Measurements from ENCODE around the gene PACS1.
"Not testable (repeated sequence)": the region's sequence is repeated elsewhere in the genome, so short reads cannot be mapped to it uniquely, and the experiment has no call there.

PACS1 gene

DNA sequence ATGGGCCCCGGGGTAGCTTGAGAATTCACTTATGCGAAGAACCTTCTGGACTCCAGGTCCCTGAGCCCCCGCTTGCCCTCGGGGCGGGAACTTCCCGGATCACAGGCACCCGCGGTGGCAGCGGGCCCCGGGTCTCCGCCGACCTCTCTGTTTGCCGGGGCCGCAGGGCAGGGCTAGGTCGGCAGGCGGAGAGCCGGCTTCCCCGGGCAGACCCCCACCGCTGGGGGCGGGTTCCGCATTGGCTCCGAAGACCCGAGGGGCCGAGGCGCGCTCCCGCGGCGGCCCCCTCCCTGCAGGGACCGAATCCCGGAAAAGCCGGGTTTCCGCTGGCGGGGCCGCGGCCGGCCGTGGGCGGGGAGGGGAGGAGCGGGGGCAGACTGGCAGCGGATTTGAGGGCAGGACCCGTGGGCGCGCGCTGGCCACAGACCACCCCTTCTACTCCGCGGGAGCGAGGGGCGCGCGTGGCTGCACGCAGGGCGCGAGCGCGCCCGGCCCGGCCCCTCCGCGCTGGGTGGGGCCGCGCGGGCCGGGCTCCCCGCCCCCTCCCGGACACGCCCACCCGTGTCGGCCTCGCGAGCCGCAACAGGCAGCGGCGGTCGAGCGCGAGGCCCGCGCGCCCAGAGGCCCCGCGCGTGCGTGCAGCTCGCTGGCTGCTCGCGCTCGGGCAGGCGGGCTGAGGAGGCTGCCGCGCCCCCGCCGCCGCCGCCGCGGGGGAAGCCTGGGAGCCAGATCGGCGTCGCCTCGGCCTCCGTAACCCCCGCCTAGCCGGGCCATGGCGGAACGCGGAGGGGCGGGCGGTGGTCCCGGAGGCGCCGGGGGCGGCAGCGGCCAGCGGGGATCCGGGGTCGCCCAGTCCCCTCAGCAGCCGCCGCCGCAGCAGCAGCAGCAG lies at the start of gene PACS1:
TSS of gene PACS1 (plus strand) at position 558 of the 889 bp plus-strand sequence. CDS start at position 773, 215 bp downstream.
- no peaks in the 10 kb centered on the region for H3K27me3 Mint-ChIP-seq
- intact Hi-C loops (cut with micrococcal nuclease) = loop anchor here (2.0 to 10.0 kb wide), 3 partner anchors 57 to 65 kb away; partner anchors contain the start of genes BANF1 and EIF1AD
- H3K27ac Mint-ChIP-seq = peak within 1 kb of the TSS; percentile 96
- peak within 1 kb of the TSS; percentile 89 for H3K4me3 Mint-ChIP-seq
- H3K9me3 Mint-ChIP-seq = no peaks in the 10 kb centered on the region
- peaks cover 82% of the 10 kb centered on the region for H3K36me3 Mint-ChIP-seq (ENCODE audit: low read depth)
- peaks cover 63% of the 10 kb centered on the region for H3K4me1 Mint-ChIP-seq (ENCODE audit: low read depth)

DNA sequence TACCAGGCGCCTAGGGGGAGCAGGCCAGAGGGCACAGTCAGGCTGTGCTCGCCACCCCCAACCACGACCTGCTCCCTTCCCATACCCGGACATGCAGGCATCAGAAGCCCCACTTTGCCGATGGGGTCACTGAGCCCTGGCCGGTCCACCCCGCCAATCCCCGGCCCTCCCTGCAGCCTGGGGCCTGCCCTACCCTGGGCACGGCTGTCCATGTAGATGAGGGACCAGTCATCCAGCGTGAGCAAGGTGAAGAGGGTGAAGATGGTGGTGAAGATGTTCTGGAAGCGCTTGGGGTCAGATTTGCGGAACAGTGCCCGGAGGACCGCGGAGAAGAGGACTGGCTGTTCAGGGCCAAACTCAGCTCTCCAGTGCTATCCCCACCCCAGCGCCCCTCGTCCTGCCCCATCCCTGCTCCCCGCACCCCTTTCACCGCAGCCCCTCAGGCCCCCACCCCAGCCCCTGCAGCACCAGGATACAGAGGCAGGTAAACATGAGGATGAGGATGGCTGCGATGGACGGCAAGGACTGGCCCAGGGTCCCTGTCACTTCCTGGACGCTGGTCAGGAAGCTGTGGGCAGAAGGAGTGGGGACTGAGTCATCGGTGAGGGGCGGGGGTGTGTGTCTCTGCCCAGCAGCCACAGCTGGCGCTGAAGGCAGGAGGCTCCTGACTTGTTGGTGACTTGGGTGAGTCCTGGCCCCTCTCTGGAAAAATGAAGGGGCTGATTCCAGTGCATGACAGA lies 49.3 kb upstream of the PACS1 start:
- Mint-ChIP-seq H3K36me3 (ENCODE audit: low read depth) (peaks cover 17% of the 10 kb centered on the region), H3K4me3 (peak overlapping the region; percentile 67), H3K4me1 (ENCODE audit: low read depth) (peaks cover 33% of the 10 kb centered on the region), H3K27ac (peak overlapping the region; percentile 72), H3K27me3 (peaks cover 15% of the 10 kb centered on the region), H3K9me3 (no peaks in the 10 kb centered on the region)
- intact Hi-C loops (cut with micrococcal nuclease) = no loop called here

DNA sequence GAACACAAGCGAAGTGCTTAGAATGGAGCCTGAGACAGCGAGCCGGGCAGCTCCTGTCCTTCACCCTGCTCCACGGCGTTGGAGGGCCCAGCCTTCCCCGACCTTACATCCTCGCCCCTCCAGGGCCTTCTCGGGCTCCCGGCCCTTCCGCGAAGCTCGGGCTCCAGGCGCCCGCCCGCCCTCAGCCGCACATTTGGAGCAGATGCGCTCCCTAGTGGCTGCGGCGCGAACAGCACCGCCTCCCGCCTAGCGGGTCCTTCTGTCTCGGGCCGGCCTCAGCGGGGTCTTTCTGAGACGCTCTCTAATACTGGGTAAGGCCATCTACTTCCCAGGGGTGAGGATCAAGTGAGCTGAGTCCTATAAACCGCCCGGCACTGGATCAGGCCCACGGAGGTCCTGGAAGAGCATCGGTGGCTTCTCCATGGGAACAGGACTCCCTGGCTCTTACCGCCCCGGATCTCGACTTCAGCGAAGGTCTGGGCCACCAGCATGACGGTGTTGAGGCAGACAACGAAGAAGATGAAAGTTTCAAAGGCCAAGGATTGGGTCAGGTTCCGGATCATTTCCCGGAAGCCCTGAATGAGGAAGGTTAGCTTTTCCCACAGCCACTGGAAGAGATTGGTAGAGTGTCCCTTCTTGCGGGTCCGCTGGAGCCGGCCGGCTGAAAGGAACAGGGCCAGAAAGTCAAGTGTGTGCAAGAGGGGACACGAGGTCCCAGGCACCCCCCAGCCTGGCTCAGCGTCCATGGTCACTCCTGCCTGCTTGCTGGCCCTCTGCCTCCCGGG lies 47.5 kb upstream of the PACS1 start:
- Mint-ChIP-seq H3K9me3 (no peaks in the 10 kb centered on the region), H3K27ac (peak overlapping the region; percentile 72), H3K4me1 (ENCODE audit: low read depth) (peaks cover 31% of the 10 kb centered on the region), H3K4me3 (peak overlapping the region; percentile 24), H3K36me3 (ENCODE audit: low read depth) (peaks cover 3% of the 10 kb centered on the region), H3K27me3 (peaks cover 17% of the 10 kb centered on the region)
- intact Hi-C loops (cut with micrococcal nuclease) = no loop called here

DNA sequence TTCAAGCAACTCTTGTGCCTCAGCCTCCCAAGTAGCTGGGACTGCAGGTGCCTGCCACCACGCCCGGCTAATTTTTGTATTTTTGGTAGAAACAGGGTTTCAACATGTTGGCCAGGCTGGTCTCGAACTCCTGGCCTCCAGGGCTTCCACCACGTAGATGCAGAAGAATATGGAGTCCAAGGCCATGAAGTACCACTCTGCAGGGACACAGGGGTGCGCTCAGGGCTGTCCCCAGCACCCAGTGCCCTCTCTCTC lies 47.0 kb upstream of the PACS1 start:
- H3K9me3 Mint-ChIP-seq; H3K4me3 Mint-ChIP-seq; intact Hi-C loops (cut with micrococcal nuclease); H3K36me3 Mint-ChIP-seq (ENCODE audit: low read depth); H3K27ac Mint-ChIP-seq: not testable (repeated sequence)
- Mint-ChIP-seq H3K27me3 (peaks cover 22% of the 10 kb centered on the region), H3K4me1 (ENCODE audit: low read depth) (peaks cover 30% of the 10 kb centered on the region)

DNA sequence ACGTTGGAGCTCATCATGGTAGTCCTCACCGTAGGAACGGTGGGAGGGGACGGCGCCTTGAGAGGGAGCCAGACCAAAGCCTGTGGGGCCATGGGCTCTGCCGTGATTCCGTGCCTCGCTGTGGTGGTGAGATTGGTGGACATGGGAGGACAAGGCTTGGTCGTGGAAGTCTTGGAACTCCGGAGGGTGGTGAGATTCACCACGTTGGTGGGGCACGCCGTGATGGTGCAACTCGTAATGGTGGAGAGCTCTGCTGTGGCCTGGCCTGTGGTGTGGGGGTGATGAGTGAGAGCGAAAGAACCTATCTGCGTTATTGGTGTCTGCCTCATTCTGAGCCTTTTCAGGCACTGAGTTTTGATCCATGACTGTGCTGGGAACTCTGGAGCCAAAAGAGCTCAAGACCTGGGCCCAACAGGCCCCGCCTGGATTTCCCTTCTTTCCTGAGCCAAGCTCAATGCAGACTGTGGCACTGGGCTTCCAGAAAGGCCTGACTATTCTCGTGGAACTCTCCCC lies 44.0 kb upstream of the PACS1 start, which contains the start of gene CATSPER1:
TSS of gene CATSPER1 (minus strand) at position 463 of the 513 bp plus-strand sequence. CDS start at position 363, 100 bp downstream.
- peaks cover 35% of the 10 kb centered on the region for H3K27me3 Mint-ChIP-seq
- no peaks in the 10 kb centered on the region for H3K36me3 Mint-ChIP-seq (ENCODE audit: low read depth)
- H3K4me3 Mint-ChIP-seq = no peak within 1 kb of the TSS
- intact Hi-C loops (cut with micrococcal nuclease) = no loop called here
- no peaks in the 10 kb centered on the region for H3K9me3 Mint-ChIP-seq
- no peak within 1 kb of the TSS for H3K27ac Mint-ChIP-seq
- peaks cover 18% of the 10 kb centered on the region for H3K4me1 Mint-ChIP-seq (ENCODE audit: low read depth)

DNA sequence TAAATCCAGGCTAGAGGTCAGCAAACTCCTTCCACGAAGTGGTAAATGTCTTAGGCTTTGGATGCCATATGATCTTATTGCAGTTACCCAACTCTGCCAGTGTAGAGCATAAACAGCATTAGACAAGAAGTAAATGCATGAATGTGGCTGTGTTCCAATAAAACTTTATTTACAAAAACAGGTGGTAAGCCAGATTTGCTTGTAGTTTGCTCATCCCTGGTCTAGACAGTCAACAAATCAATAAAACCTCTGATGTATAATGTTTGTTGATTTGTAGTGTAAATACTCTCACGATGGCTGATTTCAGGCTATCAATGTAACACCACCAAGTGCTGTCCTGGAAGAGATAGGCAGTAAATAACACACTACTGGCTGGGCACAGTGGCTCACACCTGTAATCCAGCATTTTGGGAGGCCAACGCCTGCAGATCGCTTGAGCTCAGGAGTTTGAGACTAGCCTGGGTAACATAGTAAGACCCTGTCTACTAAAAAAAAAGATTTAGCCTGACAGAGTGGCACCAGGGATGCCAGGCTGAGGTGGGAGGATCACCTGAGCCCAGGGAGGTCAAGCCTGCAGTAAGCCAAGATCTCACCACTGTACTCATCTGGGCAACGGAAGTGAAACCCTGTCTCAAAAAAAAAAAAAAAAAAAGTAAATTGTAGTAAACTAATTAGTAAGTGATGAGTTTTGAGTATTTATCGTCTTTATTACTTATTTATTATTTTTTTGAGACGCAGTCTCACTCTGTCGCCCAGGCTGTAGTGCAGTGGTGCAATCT lies 36.9 kb upstream of the PACS1 start:
- Mint-ChIP-seq H3K36me3 (ENCODE audit: low read depth) (no peaks in the 10 kb centered on the region), H3K27ac (no peak overlapping the region), H3K27me3 (peaks cover 41% of the 10 kb centered on the region), H3K4me3 (no peak overlapping the region), H3K9me3 (no peaks in the 10 kb centered on the region), H3K4me1 (ENCODE audit: low read depth) (no peaks in the 10 kb centered on the region)
- intact Hi-C loops (cut with micrococcal nuclease) = no loop called here

DNA sequence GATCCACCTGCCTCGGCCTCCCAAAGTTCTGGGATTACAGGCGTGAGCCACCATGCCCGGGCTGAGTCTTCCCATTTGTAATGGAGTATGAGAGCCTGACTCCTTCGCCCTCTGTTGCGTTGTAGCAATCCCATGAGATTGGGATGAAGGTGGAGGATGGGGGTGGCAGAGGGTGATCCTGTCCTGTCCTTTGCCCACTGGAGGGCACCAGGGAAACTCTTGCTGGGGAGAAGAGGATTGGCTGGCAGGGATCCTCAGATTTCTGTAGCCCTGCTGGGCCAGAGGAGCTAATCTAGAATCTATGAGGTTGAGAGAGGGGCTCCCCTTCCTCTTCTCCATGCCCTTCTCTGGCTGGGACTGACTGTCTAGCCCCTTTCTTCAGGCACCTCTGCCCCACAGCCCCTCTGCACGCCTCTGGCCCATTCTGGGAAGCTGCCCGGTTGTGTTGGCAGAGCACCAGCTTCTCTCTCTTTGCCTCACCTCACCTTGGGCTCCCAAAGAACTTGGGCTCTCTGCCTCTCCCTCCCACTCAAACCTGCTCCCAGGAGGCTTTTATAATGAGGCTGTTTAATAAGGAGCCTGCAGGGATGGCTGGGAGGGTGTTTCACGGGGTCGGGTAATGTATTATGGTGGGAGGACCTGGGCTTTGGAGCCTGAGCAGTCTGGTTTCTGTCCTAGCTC lies 34.3 kb upstream of the PACS1 start:
- intact Hi-C loops (cut with micrococcal nuclease) = no loop called here
- no peak overlapping the region for H3K4me3 Mint-ChIP-seq
- no peaks in the 10 kb centered on the region for H3K4me1 Mint-ChIP-seq (ENCODE audit: low read depth)
- H3K27me3 Mint-ChIP-seq = peaks cover 38% of the 10 kb centered on the region
- H3K36me3 Mint-ChIP-seq (ENCODE audit: low read depth) = no peaks in the 10 kb centered on the region
- H3K27ac Mint-ChIP-seq = no peak overlapping the region
- no peaks in the 10 kb centered on the region for H3K9me3 Mint-ChIP-seq

DNA sequence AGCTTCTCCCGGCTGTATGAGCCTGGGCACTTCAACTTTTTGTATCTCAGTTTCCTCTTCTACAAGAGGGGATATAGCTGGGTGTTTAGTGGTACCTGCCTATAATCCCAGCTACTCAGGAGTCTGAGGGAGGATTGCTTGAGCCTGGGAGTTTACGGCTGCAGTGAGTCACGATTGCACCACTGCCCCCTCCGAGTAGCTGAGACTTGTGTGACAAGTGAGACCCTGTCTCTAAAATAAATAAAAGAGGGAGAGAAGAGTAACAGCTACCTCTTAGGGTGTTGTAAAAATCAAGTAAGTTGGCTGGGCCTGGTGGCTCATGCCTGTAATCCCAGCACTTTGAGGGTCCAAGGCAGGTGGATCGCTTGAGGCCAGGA lies 33.8 kb upstream of the PACS1 start:
- Mint-ChIP-seq H3K4me1 (ENCODE audit: low read depth) (no peaks in the 10 kb centered on the region), H3K27me3 (peaks cover 33% of the 10 kb centered on the region), H3K36me3 (ENCODE audit: low read depth) (no peaks in the 10 kb centered on the region), H3K9me3 (no peaks in the 10 kb centered on the region), H3K27ac (no peak overlapping the region), H3K4me3 (no peak overlapping the region)
- intact Hi-C loops (cut with micrococcal nuclease) = no loop called here

DNA sequence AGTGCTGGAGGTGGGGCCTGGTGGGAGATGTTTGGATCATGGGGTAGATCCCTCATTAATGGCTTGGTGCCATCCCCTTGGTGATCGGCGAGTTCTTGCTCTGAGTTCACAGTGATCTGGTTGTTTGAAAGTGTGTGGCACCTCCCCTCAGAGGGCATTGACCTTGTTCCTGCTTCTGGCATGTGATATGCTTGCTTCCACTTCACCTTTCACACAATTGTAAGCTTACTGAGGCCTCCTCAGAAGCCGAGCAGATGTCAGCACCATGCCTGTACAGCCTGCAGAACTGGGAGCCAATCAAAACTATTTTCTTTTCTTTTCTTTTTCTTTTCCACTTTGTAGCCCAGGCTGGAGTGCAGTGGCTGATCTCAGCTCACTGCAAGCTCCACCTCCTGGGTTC lies 32.7 kb upstream of the PACS1 start:
- Mint-ChIP-seq H3K27ac (no peak overlapping the region), H3K4me1 (ENCODE audit: low read depth) (no peaks in the 10 kb centered on the region), H3K36me3 (ENCODE audit: low read depth) (no peaks in the 10 kb centered on the region), H3K9me3 (no peaks in the 10 kb centered on the region), H3K27me3 (peaks cover 26% of the 10 kb centered on the region), H3K4me3 (no peak overlapping the region)
- intact Hi-C loops (cut with micrococcal nuclease) = no loop called here

DNA sequence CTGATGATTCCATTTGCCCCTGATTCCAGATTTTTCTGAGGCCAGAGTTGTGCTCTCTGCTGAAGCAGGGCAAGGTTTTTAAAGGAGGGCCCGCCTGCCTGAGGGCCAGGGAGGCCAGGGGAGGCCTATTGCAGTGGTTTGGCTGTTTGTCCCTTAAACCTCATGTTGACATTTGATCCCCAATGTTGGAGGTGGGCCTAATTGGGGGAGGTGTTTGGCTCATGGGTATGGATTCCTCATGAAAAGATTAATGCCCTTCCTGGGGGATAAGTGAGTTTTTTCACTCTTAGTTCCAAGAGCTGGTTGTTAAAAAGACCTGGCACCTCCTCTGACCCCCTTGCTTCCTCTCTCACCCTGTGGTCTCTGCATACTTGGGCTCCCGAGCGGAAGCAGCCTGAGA lies 30.3 kb upstream of the PACS1 start:
- Mint-ChIP-seq H3K27ac (no peak overlapping the region), H3K4me1 (ENCODE audit: low read depth) (peaks cover 4% of the 10 kb centered on the region), H3K9me3 (no peaks in the 10 kb centered on the region), H3K4me3 (no peak overlapping the region), H3K27me3 (peaks cover 24% of the 10 kb centered on the region), H3K36me3 (ENCODE audit: low read depth) (no peaks in the 10 kb centered on the region)
- intact Hi-C loops (cut with micrococcal nuclease) = no loop called here

DNA sequence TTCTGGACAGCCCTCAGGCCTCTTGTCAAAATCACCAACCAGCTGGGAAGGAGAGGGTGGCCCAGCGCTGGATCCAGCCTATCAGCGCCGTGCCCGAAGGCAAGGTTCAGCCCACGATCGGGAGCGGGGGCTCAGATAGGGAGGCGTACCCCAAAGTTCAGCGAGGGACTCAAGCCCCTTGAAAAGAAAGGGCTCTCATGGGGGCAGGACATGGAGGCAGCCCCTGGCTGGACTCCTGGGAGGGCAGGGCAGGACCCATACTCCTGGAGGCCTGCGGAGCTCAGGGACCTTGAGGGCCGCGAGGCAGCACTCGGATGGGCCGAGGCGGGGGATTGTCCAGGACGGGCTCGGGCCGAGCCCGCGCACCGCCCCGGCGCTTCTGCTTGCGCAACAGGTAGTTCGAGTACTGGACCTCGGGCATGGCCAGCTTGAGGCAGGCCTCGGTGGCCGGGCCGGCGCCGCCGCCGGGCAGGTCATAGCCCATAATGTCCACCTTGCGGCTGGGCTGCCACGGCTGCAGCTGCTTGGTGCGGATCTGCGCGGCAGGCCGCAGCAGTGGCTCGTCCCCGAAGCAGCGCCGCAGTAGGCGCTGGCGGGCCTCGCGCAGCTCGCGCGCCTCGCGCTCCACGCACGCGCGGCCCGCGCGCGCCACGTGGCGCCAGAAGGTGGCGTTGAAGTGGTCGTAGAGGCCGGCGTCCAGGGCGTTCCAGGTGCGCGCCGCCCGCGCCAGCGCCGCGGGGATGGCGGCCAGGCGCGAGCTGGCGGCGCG lies 27.7 kb upstream of the PACS1 start:
- peaks cover 17% of the 10 kb centered on the region for H3K4me1 Mint-ChIP-seq (ENCODE audit: low read depth)
- H3K4me3 Mint-ChIP-seq = no peak overlapping the region
- no peaks in the 10 kb centered on the region for H3K36me3 Mint-ChIP-seq (ENCODE audit: low read depth)
- H3K27ac Mint-ChIP-seq = no peak overlapping the region
- H3K9me3 Mint-ChIP-seq = no peaks in the 10 kb centered on the region
- peaks cover 24% of the 10 kb centered on the region for H3K27me3 Mint-ChIP-seq
- intact Hi-C loops (cut with micrococcal nuclease) = no loop called here
